Measurements from ENCODE around the gene COL2A1.

The COL2A1 gene

DNA sequence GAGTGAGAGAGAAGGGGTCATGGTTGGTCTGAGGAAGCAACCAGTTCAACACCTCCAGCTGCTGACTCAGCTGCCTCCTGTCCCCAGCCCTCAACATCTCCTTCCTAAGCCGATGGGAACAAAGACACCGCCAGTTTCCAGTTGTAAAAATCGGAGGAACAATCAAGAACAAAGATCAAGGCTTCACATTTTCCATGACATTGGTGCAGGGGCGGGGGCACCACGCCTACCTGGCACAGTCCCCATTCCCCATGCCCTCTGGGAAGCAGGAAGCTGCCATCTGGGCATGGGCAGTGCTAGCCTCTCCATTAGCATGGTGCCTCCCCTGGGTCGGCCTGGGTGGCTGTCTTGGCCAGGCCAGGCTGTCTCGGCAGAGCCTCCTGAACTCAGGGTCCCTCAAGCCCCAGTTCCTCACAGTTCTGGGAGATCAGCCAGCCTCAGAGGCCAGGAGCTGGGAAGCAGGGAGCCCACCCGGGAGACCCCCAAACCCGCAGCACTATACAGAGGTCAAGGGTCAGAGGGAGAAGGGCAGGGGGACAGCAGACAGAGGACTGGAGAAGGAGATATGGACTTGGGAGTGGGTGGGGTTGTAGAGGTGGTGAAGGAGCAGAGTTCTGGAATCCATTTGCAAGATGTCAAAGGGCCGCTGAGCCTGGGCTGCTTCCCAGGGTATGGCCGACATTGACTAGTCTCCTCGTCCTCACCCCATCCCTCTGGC lies 60.5 kb downstream of the COL2A1 start:
- Mint-ChIP-seq H3K27ac (peak overlapping the region; percentile 33 to 66 (median 55)), H3K9me3 (no peaks in the 10 kb centered on the region), H3K4me3 (no peak overlapping the region), H3K27me3 (ENCODE audit: low read depth) (peaks cover 9% of the 10 kb centered on the region), H3K36me3 (ENCODE audit: low read depth) (no peaks in the 10 kb centered on the region), H3K4me1 (peaks cover 52% of the 10 kb centered on the region)
- TF ChIP-seq, protein P1, sequence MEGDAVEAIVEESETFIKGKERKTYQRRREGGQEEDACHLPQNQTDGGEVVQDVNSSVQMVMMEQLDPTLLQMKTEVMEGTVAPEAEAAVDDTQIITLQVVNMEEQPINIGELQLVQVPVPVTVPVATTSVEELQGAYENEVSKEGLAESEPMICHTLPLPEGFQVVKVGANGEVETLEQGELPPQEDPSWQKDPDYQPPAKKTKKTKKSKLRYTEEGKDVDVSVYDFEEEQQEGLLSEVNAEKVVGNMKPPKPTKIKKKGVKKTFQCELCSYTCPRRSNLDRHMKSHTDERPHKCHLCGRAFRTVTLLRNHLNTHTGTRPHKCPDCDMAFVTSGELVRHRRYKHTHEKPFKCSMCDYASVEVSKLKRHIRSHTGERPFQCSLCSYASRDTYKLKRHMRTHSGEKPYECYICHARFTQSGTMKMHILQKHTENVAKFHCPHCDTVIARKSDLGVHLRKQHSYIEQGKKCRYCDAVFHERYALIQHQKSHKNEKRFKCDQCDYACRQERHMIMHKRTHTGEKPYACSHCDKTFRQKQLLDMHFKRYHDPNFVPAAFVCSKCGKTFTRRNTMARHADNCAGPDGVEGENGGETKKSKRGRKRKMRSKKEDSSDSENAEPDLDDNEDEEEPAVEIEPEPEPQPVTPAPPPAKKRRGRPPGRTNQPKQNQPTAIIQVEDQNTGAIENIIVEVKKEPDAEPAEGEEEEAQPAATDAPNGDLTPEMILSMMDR (IDR thresholded peaks at IDR 0.05; ENCODE audit: unreplicated experiment in 3 of 3), result no peak

DNA sequence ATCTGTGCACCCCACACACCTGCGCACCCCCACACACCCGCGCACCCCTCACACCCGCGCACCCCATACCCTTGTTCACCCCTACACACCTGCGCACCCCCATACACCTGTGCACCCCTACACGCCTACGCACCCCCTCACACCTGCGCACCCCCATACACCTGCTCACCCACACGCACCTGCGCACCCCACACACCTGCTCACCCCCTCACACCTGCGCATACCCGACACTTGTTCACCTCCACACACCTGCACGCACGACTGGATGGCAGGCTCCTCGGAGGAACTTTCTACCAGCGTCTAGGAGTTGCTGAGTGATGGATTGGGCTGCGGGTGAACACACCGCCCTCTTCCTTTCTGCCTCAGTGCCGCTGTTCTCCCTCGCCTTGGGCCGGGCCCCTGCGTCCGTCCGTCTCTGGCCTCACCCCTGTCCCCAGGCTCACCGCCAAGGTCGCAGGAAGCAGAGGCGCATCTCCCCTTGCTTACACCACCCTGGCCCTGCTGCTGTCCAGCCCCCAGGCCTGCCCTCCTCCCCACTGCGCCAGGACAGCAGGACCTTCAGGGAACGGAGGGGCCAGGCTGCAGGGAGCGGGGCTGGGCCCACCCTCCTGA lies 61.6 kb downstream of the COL2A1 start:
- Mint-ChIP-seq H3K27me3 (ENCODE audit: low read depth) (peaks cover 9% of the 10 kb centered on the region), H3K9me3 (no peaks in the 10 kb centered on the region), H3K36me3 (ENCODE audit: low read depth) (no peaks in the 10 kb centered on the region), H3K4me1 (peaks cover 44% of the 10 kb centered on the region), H3K27ac (peak overlapping the region in 1 of 3 experiments; percentile 55), H3K4me3 (peak overlapping the region in 1 of 3 experiments; percentile 43)
- TF ChIP-seq, protein P1 (IDR thresholded peaks at IDR 0.05; ENCODE audit: unreplicated experiment in 3 of 3), result no peak

DNA sequence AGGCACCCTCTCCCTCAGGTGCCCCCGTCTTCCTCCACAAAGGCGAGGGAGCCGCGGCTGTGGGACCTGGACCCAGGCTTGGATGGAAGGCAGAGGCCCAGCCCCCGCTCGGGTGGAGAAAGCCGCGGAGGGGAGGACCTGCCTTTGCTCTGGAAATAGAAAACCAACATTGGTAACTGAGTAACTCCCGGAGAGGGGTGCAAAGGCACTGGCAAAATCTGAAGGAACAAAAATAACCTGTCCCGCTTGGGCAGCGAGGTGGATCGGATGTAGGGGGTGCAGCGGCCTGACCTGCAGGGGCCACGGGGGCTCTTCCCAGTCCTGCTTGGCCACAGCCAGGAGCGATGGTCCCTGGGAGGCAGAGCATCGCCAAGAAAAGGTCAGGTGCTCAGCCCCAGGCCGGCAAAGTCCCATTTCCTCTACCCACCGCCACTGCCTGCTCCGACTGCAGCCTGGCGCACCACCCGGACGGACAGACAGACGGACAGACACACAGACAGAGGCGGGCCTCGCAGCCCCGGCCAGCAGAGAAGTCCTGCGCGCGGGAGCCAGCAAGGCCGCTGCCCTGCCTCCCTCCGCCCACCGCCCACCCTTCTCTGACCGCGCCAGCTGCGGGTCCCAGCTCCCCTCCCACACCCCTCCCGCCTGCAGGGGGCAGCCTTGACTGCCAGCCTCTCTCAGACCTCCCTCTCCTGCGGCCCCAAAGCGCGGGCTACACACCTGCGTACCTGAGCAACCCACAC lies 62.2 kb downstream of the COL2A1 start:
- no peaks in the 10 kb centered on the region for H3K9me3 Mint-ChIP-seq
- H3K4me1 Mint-ChIP-seq, result peaks cover 37% of the 10 kb centered on the region
- H3K36me3 Mint-ChIP-seq (ENCODE audit: low read depth), result no peaks in the 10 kb centered on the region
- peak overlapping the region; percentile 43 to 86 (median 64) for H3K27ac Mint-ChIP-seq
- no peak overlapping the region for H3K4me3 Mint-ChIP-seq
- TF ChIP-seq, protein P1 (IDR thresholded peaks at IDR 0.05; ENCODE audit: unreplicated experiment in 3 of 3), result no peak
- H3K27me3 Mint-ChIP-seq (ENCODE audit: low read depth), result peaks cover 5% of the 10 kb centered on the region

DNA sequence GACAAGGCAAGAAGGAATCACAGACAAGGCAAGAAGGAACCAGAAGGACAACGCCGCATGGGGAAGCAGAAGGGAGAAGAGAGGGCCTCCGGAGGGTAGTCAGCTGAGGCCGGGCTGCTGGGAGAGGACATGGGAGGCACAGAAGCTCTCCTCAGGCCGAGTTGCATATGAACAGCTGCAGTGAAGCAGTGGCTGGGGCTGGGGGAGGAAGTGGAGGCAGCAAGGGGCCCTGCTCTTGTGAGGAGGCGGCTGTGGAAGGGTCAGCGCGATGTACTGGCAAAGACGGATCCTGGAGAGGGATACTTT lies 62.8 kb downstream of the COL2A1 start:
- Mint-ChIP-seq H3K36me3 (ENCODE audit: low read depth) (no peaks in the 10 kb centered on the region), H3K27ac (peak overlapping the region; percentile 64 to 86 (median 74)), H3K27me3 (ENCODE audit: low read depth) (peaks cover 5% of the 10 kb centered on the region), H3K4me3 (peak overlapping the region; percentile 14 to 32 (median 22)), H3K4me1 (peaks cover 31% of the 10 kb centered on the region), H3K9me3 (no peaks in the 10 kb centered on the region)
- TF ChIP-seq, protein P1 (IDR thresholded peaks at IDR 0.05; ENCODE audit: unreplicated experiment in 3 of 3), result no peak

DNA sequence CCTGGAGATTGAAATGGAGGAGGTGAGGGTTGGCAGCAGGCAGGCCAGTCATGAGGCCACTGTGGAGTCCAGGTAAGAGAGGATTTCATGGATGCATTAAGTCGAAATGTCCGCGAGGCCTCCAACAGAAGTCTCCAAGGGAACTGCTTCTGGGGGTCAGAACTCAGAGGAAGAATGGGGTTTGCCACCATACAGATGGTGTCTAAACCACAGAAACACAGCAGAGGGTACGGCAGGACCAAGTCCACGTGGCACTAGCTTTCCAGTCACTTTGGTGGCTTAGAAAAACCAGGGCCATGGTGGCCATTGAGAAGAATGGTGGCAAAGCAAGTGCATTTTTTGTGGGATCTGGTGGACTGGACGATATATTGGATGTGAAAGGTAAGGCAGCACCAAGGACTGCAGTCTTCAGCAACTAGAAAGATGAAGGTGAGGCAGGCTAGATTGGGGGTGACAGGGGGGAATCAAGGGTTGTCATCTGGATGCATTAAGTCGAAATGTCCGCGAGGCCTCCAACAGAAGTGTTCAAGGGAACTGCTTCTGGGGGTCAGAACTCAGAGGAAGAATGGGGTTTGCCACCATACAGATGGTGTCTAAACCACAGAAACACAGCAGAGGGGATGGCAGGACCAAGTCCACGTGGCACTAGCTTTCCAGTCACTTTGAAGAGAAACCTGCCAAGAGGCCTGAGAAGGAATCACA lies 63.4 kb downstream of the COL2A1 start:
- H3K4me3 Mint-ChIP-seq, result peak overlapping the region in 2 of 3 experiments; percentile 14 to 32
- no peaks in the 10 kb centered on the region for H3K36me3 Mint-ChIP-seq (ENCODE audit: low read depth)
- H3K4me1 Mint-ChIP-seq, result peaks cover 34% of the 10 kb centered on the region
- peak overlapping the region; percentile 64 to 86 (median 74) for H3K27ac Mint-ChIP-seq
- TF ChIP-seq, protein P1 (IDR thresholded peaks at IDR 0.05; ENCODE audit: unreplicated experiment in 3 of 3), result no peak
- H3K27me3 Mint-ChIP-seq (ENCODE audit: low read depth), result peaks cover 5% of the 10 kb centered on the region
- H3K9me3 Mint-ChIP-seq, result no peaks in the 10 kb centered on the region

All from nephron (organoid).